ENCODE data around the gene NBR1. TPM values are rescaled to one million over a fixed set of nuclear protein-coding genes. Genes with fewer than 3 reads are reported as not detected.
"Not testable (repeated sequence)": the region's sequence is repeated elsewhere in the genome, so short reads cannot be mapped to it uniquely, and the experiment has no call there.

The NBR1 gene
- total RNA-seq, 1 donor from 2014 or later: 51.9 TPM

GRCh38 chr17:43140396-43141332 lies 30.4 kb upstream of the NBR1 start:
- DNase-seq (ENCODE audit: low read depth): no peak
- FAIRE-seq: no peak
- H3K27me3 ChIP-seq (ENCODE audit: control insufficient read depth, insufficient read depth, low read length): no peaks in the 10 kb centered on the region
- H3K4me3 ChIP-seq (ENCODE audit: low read depth, low read length): no peak overlapping the region
- TF ChIP-seq CTCF (IDR thresholded peaks at IDR 0.05; ENCODE audit: insufficient read depth, low read length, severe bottlenecking): no peak
- peaks cover 17% of the 10 kb centered on the region for H3K36me3 ChIP-seq (ENCODE audit: control insufficient read depth, insufficient read depth, low read length)

GRCh38 chr17:43142153-43142552 lies 28.9 kb upstream of the NBR1 start:
- no peak for FAIRE-seq
- no peak overlapping the region for H3K4me3 ChIP-seq (ENCODE audit: low read depth, low read length)
- no peak for TF ChIP-seq CTCF (IDR thresholded peaks at IDR 0.05; ENCODE audit: insufficient read depth, low read length, severe bottlenecking)
- DNase-seq (ENCODE audit: low read depth): no peak
- H3K27me3 ChIP-seq (ENCODE audit: control insufficient read depth, insufficient read depth, low read length): no peaks in the 10 kb centered on the region
- peaks cover 17% of the 10 kb centered on the region for H3K36me3 ChIP-seq (ENCODE audit: control insufficient read depth, insufficient read depth, low read length)

GRCh38 chr17:43143201-43143600 lies 27.8 kb upstream of the NBR1 start:
- peaks cover 17% of the 10 kb centered on the region for H3K36me3 ChIP-seq (ENCODE audit: control insufficient read depth, insufficient read depth, low read length)
- TF ChIP-seq CTCF (IDR thresholded peaks at IDR 0.05; ENCODE audit: insufficient read depth, low read length, severe bottlenecking): no peak
- no peaks in the 10 kb centered on the region for H3K27me3 ChIP-seq (ENCODE audit: control insufficient read depth, insufficient read depth, low read length)
- DNase-seq (ENCODE audit: low read depth): no peak
- no peak for FAIRE-seq
- H3K4me3 ChIP-seq (ENCODE audit: low read depth, low read length): no peak overlapping the region

GRCh38 chr17:43146649-43147048 lies 24.4 kb upstream of the NBR1 start:
- FAIRE-seq: no peak
- Histone ChIP-seq H3K36me3 (ENCODE audit: control insufficient read depth, insufficient read depth, low read length) (peaks cover 9% of the 10 kb centered on the region), H3K4me3 (ENCODE audit: low read depth, low read length) (no peak overlapping the region), H3K27me3 (ENCODE audit: control insufficient read depth, insufficient read depth, low read length) (no peaks in the 10 kb centered on the region)
- DNase-seq (ENCODE audit: low read depth): no peak
- TF ChIP-seq CTCF (IDR thresholded peaks at IDR 0.05; ENCODE audit: insufficient read depth, low read length, severe bottlenecking): no peak

- DNase-seq (ENCODE audit: low read depth) (no peak), FAIRE-seq (no peak)
- Histone ChIP-seq H3K4me3 (ENCODE audit: low read depth, low read length) (no peak overlapping the region), H3K27me3 (ENCODE audit: control insufficient read depth, insufficient read depth, low read length) (no peaks in the 10 kb centered on the region), H3K36me3 (ENCODE audit: control insufficient read depth, insufficient read depth, low read length) (peaks cover 4% of the 10 kb centered on the region)
- no peak for TF ChIP-seq CTCF (IDR thresholded peaks at IDR 0.05; ENCODE audit: insufficient read depth, low read length, severe bottlenecking)
Measured at GRCh38 chr17:43151880-43152456, 19.0 kb upstream of the NBR1 start.

GRCh38 chr17:43153197-43153835 lies 17.7 kb upstream of the NBR1 start:
- not testable (repeated sequence) for H3K36me3 ChIP-seq (ENCODE audit: control insufficient read depth, insufficient read depth, low read length); H3K4me3 ChIP-seq (ENCODE audit: low read depth, low read length); FAIRE-seq; DNase-seq (ENCODE audit: low read depth); H3K27me3 ChIP-seq (ENCODE audit: control insufficient read depth, insufficient read depth, low read length)

Measured in bronchial epithelial cell (primary cell).